GM12892 (cell line): ENCODE measurements around the gene MBD3L4.
"Not testable (repeated sequence)": the region's sequence is repeated elsewhere in the genome, so short reads cannot be mapped to it uniquely, and the experiment has no call there.

Source experiments
- POLR2A ChIP-seq: IDR thresholded peaks from 2 replicates; pipeline ENCODE4 v1.6.1; 2011; ENCODE audit warnings: low read depth, low read length, control low read depth
- POLR2AphosphoS5 ChIP-seq: IDR thresholded peaks from 2 replicates; pipeline ENCODE4 v1.6.1; 2011; ENCODE audit warnings: low read depth, low read length, control low read depth

DNA sequence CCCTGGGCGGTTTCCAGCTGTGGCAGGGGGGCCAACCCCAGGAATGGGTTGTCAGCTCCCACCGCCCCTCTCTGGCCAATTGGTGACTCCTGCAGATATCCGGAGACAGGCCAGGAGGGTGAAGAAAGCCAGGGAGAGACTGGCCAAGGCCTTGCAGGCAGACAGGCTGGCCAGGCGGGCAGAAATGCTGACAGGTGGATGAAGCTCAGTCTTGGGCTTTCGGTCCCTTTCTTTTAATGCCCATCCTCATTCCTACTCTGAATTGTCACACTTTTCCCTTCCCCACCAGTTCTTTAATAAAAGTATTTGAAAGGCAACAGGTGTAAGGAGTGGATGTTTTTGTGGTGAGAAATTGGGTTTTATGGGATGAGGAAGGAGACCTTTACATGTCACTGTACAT lies 11.4 kb upstream of the MBD3L4 start:
- TF ChIP-seq POLR2A, POLR2AphosphoS5: not testable (repeated sequence)
